Stimulated activated CD4-positive, alpha-beta T cell treated with anti-CD3 and anti-CD28 coated beads, Interleukin-2, amount 100 ng/mL, for 24 hours (primary cell): ENCODE measurements around the gene UBE2L3.
"Not testable (repeated sequence)": the region's sequence is repeated elsewhere in the genome, so short reads cannot be mapped to it uniquely, and the experiment has no call there.

Source experiments
- DNase-seq, 2 donors: peaks; one replicate each; pipeline ENCODE4 v3.0.0-alpha.2; 2020

The UBE2L3 gene

DNA sequence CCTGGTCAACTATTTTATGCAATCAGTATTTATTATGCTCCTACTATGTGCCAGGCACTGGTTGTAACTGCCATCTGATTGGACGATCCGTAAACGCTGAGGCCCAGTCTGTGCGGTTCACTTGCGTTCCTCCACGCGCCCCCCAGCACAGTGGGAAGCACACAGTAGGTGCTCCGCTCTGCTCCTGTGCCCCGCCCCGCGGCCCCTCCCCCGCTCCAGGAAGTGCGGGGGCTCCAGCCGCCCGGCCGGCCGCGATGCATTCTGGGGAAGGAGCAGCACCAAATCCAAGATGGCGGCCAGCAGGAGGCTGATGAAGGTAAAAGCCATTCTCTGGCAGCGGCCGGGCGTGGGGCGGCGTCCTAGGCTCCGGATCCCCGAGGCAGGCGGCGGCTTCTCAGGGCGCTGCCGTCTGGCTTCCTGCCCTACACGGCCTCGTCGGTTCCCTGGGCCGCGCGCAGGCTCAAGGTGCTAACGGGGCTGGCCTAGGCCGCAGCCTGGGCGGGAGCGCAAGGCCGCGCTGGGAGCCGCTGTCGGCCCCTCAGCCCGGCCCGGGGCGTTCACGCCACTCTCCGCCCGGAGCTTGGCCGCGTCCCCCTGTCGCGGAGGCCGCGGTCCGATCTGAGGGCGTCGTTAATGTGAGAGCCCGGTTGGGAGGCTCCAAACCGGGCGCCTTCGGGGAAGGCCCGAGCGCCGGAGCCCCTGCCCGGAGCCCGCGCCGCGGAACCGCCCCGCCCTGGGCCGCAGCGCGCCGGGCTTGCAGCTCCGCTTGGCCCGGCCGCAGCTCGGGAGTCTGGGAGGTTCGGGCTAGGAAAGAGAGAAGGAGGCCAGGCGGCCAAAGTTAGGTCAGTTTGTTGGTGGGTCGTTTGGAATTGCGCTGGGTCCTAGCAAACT lies at the start of gene UBE2L3:
Gene UBE2L3, plus strand, starts transcription at position 259 of the 891 bp plus-strand sequence. Its CDS starts 31 bp downstream, at position 290.
- DNase-seq, result peak; percentile 86 to 88

DNA sequence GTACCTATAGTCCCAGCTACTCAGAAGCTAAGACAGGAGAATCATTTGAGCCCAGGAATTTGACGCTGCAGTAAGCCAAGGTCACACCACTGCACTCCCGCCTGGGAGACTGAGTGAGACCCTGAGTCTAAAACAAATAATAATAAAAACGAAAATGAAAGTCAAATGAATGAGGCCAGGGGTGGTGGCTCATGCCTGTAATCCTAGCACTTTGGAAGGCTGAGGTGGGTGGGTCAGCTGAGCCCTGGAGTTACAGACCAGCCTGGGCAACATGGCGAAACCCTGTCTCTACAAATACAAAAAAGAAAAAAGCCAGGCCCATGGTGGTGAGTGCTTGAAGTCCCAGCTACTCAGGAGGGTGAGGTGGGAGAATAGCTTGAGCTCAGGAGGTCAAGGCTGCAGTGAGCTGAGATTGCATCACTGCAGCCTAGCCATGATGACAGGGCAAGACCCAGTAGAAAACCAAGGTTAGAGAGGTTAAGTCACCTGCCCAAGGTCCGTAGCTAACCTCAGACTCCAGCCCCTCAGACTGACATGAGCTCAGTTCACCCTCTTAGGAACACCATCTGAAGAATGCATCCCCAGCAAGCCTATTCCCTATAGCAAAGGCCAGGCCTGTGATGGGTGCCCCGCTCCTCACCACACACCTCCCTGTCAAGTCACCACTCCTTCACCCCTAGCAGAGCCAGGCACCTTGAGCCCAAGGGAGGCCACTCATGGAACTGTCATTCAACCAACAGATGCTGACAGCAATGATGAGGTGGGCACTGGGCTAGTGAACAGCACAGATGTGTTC lies 40.6 kb upstream of the UBE2L3 start:
- DNase-seq, result not testable (repeated sequence)

DNA sequence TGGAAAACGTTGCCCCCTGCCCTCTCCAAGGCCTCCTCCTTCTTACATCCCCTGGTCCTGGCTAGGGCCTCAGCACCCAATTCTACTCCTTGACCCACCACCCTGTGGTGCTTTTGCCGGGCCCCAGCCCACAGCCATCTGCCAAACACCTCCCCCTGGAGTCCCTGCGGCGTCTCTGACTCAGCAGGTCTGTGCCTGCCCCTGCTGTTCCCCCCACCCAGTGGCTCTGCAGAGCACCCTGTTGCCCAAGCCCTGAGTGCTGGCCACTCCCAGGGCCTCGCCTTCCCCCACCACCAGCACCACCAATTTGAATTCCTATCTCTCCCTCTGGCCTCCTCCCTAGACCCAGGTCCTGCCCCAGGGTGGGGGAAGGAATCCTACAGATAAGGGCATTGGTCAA lies 36.0 kb upstream of the UBE2L3 start:
- not testable (repeated sequence) for DNase-seq

GRCh38 chr22:21532863-21533648 lies 34.5 kb upstream of the UBE2L3 start:
- not testable (repeated sequence) for DNase-seq

GRCh38 chr22:21539862-21540261 lies 27.7 kb upstream of the UBE2L3 start:
- not testable (repeated sequence) for DNase-seq

GRCh38 chr22:21544432-21545322 lies 22.8 kb upstream of the UBE2L3 start:
- not testable (repeated sequence) for DNase-seq

DNA sequence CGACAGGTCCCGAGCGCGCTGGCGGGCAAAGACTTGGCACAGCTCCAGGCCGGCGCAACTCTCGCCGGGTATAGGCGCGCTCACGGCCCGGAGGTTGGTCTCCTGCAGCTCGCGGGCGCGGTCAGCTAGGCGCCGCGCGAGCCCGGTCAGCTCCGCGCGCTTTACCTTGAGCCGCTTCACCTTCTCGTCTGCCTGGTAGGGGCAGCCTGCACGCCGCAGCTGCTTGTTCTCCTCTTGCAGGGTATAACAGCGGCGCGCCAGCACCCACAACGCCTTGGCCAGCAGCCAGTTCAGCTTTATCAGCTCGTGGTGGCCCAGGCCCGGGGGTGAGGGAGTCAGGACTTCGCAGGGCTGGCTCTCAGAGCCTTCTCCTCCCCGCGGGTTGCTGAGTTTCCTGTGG lies 18.0 kb upstream of the UBE2L3 start:
- not testable (repeated sequence) for DNase-seq

- DNase-seq, result not testable (repeated sequence)
Observed at GRCh38 chr22:21550008-21550677, 17.4 kb upstream of the UBE2L3 start.

DNA sequence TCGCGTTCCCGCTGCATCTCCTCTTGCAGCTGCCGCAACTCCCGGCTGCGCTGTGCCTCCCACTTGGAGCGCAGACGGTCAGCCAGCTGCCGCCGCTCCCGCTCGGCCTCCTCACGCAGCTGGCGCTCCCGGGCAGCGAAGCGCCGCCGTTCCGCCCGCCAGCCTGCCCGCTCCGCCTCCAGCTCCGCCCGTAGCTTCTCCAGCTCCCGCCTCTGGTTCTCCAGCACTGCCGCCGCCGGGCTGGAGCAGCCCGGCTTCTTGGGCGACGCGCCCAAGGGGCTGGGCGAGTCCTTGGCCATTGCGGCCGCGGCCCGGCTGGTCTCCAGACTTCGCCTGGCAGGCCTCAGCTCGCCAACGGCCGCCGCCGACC lies 16.9 kb upstream of the UBE2L3 start:
- DNase-seq, result not testable (repeated sequence)

- DNase-seq, result not testable (repeated sequence)
Observed at GRCh38 chr22:21551361-21551760, 16.2 kb upstream of the UBE2L3 start, which contains the start of gene RIMBP3C. RIMBP3C (minus strand) TSS chr22:21551461; CDS start chr22:21550976, 485 bp downstream.

- DNase-seq, result not testable (repeated sequence)
Observed at GRCh38 chr22:21559345-21560125, 8.0 kb upstream of the UBE2L3 start.

- not testable (repeated sequence) for DNase-seq
Observed at GRCh38 chr22:21560657-21561056, 6.9 kb upstream of the UBE2L3 start.

DNA sequence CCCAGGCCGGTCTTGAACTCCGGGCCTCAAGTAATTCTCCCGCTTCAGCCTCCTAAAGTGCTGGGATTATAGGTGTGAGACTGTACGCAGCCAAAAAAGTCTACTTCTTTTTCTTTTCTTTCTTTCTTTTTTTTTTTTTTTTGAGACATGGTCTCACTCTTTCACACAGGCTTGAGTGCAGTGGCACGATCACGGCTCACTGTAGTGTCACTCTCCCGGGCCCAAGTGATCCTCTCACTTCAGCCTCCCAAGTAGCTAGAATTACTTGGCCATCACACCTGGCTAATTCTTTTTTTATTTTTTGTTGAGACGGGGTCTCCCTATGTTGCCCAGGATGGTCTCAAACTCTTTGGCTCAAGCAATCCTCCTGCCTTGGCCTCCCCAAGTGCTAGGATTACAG lies 3.6 kb upstream of the UBE2L3 start:
- no peak for DNase-seq

- no peak for DNase-seq
Observed at GRCh38 chr22:21564411-21564810, 3.1 kb upstream of the UBE2L3 start.

DNA sequence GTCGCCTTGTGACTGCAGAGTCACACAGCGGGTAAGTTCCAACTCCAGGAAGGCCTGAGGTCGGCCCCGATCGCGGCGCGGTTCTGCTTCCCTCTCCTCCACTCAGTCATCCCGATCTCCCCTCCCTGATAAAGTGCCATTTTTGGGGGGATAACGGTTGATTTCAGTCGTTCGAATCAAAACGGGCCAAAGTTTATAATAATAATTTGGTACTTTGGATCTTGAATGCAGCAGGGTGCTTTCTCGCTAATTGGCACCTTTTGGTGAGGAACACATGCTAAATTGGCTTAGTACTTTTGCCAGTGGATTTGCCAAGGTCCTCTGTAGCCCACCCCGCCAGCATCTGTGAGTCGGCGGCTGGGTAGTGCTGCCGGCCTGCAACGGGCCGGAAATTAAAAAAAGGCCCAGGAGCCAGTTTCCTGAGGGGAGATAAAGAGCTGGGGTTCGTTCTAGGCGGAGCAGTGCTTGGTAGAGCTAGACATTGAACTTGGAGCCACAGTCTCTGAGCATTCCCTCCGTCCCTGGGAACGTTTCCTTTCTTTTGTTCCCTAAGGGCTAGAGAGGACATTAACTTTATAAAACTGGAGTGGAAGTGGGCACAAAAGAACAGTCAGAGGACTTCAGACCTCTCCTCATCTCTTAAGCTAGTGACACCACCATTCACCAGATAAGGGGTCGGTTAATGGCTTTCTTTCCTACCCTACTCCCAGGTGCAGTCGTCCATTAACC lies 997 bp downstream of the UBE2L3 start:
- DNase-seq, result peak; percentile 30

DNA sequence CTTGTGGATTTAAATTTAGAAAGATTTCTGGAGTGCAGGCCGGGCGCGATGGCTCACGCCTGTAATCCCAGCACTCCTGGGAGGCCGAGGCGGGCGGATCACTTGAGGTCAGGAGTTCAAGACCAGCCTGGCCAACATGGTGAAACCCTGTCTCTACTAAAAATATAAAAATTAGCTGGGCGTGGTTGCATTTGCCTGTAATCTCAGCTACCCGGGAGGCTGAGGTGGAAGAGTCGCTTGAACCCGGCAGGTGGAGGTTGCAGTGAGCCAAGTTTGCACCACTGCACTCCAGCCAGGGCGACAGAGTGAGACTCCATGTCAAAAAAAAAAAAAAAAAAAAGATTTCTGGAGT lies 1.5 kb downstream of the UBE2L3 start:
- not testable (repeated sequence) for DNase-seq

DNA sequence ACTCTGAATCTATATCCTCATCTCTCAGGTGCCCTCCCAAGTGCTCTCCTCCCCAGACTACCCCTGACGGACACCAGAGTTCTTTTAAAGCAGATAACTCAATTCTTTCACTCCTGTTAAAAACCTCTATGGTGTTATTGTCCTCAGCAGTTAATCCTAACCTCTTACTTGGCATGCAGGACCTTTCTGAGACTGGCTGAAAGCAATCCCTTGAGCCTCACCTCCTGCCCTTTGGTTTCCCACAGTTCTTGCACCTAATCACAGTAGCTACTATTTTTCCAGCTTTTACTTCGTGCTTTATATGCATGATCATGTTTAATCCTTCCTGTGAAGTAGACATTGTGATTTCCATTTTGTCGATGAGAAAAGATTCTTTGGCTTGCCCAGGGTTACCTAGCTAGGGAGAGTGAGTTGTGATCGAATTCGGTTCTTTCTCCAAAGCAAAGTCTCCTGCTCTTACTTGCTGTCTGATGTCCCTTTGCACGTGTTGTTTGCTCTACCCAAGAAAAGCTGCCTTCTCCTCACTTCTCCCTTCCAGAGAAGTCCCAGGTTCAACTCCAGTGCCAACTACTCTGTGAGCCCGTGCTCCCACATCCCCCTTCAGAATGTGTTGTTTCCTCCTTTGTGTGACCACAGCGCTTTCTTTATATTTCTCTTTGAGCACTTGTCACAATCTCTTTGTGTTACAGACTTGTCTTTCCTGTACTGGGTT lies 2.1 kb downstream of the UBE2L3 start:
- no peak for DNase-seq

GRCh38 chr22:21570398-21570797 lies 2.9 kb downstream of the UBE2L3 start:
- DNase-seq, result no peak

DNA sequence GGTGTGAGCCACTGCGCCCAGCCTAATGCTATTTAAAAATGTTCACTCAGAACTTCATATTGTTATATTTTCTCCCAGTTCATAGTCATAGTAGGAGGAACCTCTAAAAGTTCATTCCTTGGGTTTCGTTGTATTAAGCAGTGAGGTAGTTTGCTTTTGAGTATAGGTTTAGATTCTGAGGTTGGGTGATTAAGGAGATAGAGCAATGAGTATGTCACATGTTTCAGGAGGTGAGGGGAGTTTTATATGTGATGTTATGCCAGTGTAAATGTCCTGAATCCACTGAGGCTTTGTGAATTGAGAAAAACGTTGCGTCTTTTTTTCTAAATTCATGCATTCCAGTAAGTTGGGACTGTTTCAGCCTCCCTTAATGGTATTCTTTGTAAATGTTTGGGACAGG lies 4.2 kb downstream of the UBE2L3 start:
- no peak for DNase-seq
